MG63 (cell line): Measurements from ENCODE around the gene DOCK11. TPM values are rescaled to one million over a fixed set of nuclear protein-coding genes. Genes with fewer than 3 reads are reported as not detected.

Experiments used
- DNase-seq: peaks from one replicate; pipeline ENCODE4 v3.0.0-alpha.2; 2020
- H3K27me3 ChIP-seq: fragments of 250-450 bp; sonication (Bioruptor Pico); 2 replicates; pipeline ENCODE4 v1.5.1; 2020; ENCODE audit warnings: mild to moderate bottlenecking, moderate library complexity
- H3K36me3 ChIP-seq: fragments of 250-450 bp; sonication (Bioruptor Pico); 2 replicates; pipeline ENCODE4 v1.5.1; 2020; ENCODE audit warnings: mild to moderate bottlenecking, moderate library complexity
- H3K4me3 ChIP-seq: fragments of 250-450 bp; sonication (Bioruptor Pico); 2 replicates; pipeline ENCODE4 v1.5.1; 2020; ENCODE audit warnings: mild to moderate bottlenecking, moderate library complexity
- H3K9me3 ChIP-seq: fragments of 250-450 bp; sonication (Bioruptor Pico); 2 replicates; pipeline ENCODE4 v1.5.1; 2020; ENCODE audit warnings: mild to moderate bottlenecking, moderate library complexity
- total RNA-seq: library from RNA; depleted of rRNA; stranded (reverse); fragments of >200 nt; shearing (Covaris generic); gene quantifications from 2 replicates; pipeline ENCODE4 v1.2.3, GENCODE V29; 2014; ENCODE audit warnings: low replicate concordance

DOCK11 gene
- total RNA-seq, 1 experiment from 2014 or later = 6.4 TPM

DNA sequence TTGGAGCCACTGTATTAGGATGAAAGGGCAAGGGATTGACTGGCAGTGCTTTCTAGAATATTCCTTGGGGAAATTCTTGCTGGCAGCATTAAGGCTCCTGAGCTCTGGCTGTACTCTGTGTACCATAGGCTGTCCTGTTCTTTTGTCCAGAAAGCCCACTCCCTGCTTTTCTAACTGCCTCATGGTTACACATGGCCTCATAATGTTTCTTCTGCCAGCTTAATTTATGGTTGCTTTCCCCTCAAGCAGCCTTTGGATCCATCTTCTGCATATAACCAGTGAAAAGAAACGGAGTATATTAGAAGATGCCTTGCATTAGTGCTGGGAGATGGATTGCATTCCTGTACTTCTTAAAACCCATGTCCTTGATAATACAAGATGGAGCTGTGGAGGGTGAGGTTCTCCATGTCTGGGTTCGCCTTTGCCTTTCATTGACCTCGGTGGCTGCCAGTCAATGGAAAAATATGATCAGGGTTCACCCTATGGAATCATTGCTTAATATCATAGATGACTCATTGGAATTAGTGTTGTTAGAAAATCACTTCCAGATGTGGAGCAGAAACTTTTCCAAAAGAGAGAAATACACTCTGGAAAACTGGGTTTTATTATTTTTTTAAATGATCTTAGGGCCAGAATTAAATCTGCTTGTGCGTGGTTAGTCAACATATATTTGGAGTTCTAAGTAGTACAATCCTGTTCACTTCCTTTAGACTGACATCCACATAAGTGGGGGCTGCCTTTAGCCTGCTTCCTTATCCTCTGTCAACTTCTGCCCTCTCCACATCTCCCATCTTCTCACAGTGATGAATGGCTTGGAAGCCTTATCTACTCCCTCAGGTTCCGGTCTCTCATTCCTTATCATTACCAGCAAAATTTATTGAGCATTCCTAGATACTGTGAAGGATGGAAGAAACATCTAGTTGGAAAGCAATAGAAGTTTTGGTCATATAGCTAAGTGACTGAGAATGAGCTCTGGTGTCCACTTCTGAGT is 24.9 kb downstream of the DOCK11 start:
- peak; percentile 45 for DNase-seq
- no peak overlapping the region for H3K4me3 ChIP-seq

DNA sequence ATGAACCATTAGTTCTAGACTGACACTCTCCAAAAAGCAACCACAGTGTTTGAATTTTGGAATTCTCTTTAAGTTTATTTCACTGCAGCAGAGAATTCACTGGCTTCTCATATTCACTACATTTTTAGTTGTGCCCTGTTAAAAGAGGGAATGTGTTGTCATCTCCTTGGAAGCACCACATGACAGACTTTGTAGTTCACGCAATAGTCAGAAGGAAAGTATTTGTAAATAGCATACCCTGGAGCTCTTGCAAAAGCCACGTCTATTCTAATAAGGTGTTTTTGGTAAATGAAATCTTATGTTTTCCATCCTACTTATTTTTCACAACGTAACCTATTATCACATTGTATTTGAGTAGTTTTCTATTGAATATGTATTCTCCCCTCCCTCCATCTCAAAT is 25.8 kb downstream of the DOCK11 start:
- Histone ChIP-seq H3K9me3 (no peaks in the 10 kb centered on the region), H3K27me3 (no peaks in the 10 kb centered on the region), H3K4me3 (no peak overlapping the region), H3K36me3 (no peaks in the 10 kb centered on the region)
- no peak for DNase-seq

More for the DNA sequence above, 24.9 kb downstream of the DOCK11 start:
- H3K9me3 ChIP-seq = no peaks in the 10 kb centered on the region
- no peaks in the 10 kb centered on the region for H3K27me3 ChIP-seq
- H3K36me3 ChIP-seq = no peaks in the 10 kb centered on the region

DNA sequence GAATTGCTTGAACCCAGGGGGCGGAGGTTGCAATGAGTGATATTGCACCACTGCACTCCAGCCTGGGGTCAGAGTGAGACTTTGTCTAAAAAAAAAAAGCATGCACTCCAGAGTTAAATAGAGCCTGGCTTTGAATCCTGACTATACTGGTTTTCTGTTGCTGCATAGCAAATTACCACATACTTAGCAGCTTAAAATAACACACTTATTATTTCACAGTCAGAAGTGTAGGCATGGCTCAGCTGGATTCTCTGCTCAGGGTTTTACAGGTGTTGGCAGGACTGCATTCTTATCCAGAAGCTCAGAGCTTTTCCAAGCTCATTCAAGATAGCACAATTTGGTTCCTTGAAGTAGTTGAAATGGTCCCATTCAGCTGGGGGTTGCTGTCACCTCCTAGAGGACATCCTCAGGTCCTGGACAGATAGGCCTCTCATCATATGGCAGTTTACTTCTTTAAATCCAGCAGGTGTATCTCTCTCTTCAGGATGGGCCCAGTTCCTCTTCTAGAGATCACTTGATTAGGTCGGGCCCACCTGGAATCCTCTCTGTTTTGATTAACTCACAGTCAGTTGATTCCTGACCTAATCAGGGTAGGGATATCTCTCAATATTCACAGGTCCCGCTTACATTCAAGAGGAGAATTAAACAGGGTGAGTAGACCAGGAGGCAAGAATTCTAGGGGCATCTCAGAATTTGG is 26.8 kb downstream of the DOCK11 start:
- no peaks in the 10 kb centered on the region for H3K9me3 ChIP-seq
- no peak overlapping the region for H3K4me3 ChIP-seq
- no peak for DNase-seq
- H3K36me3 ChIP-seq = no peaks in the 10 kb centered on the region
- no peaks in the 10 kb centered on the region for H3K27me3 ChIP-seq

DNA sequence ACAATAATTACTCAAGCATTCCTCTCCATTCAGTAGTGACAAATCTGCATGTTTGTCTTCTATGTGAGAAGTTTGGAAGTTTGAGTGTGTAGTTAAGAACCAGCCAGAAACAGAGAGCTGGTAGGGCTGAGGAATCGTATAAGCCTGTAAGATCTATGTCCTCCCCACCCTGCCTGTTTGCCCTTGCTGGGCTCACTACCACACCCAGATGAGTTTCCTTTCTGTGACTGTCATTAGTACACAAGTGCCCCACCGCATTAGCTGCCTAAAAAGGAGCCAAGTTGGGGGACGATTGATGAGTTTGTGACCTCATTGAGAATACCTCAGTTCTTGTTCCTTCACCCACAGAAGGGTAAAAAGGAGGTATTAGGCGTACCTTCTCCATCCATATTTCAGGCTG is 28.3 kb downstream of the DOCK11 start:
- no peak overlapping the region for H3K4me3 ChIP-seq
- H3K27me3 ChIP-seq = no peaks in the 10 kb centered on the region
- H3K9me3 ChIP-seq = no peaks in the 10 kb centered on the region
- DNase-seq = no peak
- H3K36me3 ChIP-seq = no peaks in the 10 kb centered on the region

DNA sequence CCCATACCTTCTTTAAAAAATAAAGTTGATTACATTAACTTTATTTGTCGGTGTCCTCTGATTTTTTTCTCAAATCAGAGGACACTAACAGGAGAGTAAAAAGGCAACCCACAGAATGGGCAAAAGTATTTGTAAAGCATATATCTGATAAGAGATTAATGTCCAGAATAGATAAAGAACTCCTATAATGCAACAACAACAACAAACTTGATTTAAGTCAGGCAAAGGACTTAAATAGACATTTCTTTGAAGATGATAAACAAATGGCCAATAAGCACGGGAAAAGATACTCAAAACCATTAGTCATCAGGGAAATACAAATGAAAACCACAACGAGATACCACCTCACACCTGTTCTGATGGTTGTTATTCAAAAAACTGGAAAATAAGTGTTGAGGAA is 28.7 kb downstream of the DOCK11 start:
- no peak for DNase-seq
- no peaks in the 10 kb centered on the region for H3K36me3 ChIP-seq
- no peaks in the 10 kb centered on the region for H3K27me3 ChIP-seq

DNA sequence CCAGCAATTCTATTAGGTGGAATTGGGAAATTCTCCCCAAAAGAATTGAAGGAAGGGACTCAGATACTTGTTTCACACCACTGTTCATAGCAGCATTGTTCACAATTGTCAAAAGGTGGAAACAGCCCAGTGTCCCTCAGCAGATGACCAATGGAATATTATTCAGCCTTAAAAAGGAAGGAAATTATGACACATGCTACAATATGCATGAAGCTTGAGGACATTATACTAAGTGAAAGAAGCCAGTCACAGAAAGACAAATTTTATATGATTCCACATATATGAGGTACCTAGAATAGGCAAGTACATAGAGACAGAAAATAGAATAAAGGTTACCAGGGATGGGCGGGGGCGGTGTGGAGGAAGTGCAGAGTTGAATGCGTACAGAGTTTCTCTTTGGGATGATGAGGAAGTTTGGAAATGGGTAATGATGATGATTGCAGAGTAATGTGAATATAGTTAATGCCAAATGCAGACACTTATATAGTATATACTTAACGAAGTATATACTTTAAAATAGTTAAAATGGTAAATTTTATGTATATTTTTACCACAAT is 29.6 kb downstream of the DOCK11 start:
- Histone ChIP-seq H3K4me3 (no peak overlapping the region), H3K9me3 (no peaks in the 10 kb centered on the region), H3K27me3 (no peaks in the 10 kb centered on the region), H3K36me3 (no peaks in the 10 kb centered on the region)
- no peak for DNase-seq

More for the DNA sequence above, 28.7 kb downstream of the DOCK11 start:
- Histone ChIP-seq H3K9me3 (no peaks in the 10 kb centered on the region), H3K4me3 (no peak overlapping the region)

DNA sequence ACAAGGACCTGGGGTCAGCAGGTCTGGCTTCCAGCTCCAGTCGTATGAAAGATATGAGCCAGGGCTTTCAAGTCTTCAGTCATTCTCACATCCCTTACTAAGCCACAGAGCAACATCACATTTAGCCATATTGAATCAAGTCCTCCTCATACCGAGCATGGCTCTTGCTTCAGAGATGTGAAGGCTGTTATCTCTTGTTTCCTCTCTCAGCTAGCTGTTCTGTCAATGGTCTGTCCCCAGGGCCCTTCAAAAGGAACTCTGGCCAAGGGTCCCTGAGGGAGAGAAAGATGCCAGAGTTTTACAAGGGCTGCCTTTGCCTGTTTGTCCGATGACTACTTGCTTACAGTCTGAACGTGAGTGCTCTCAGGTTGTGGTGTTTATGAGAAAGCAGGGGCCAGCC is 30.5 kb downstream of the DOCK11 start:
- no peaks in the 10 kb centered on the region for H3K27me3 ChIP-seq
- no peak for DNase-seq
- no peaks in the 10 kb centered on the region for H3K9me3 ChIP-seq
- H3K36me3 ChIP-seq = no peaks in the 10 kb centered on the region
- no peak overlapping the region for H3K4me3 ChIP-seq

DNA sequence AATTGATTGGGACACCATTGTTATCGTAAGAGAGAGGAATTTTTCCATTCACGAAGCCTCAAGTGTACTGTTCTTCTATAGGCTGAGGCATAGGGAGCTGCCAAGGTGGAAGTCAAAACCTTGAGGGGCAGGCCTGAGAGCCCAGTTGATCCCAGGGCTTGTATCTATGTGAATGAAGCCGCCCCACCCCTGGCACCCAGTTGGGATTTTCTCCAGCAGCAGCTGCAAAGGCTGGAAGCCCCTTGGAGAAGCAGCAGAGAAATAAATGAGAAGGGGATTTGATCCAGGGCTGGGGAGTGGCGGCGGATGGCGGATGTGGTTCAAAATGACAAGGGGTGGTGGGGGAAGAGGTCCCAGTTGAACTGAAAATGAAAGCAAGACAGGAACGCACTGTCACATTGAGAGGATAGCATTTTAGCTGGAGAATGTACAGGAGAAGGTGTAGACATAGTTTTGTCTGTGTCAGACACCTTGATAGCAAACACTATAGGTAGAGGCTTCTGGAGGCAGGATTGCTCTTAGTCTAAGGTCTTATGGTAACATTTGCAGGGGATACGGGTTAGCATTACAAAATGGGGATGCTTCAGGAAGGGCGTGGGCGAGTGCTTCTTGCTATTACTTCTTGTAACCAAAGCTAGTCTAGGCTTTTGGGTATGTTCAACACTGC is 32.6 kb downstream of the DOCK11 start:
- Histone ChIP-seq H3K4me3 (no peak overlapping the region), H3K36me3 (no peaks in the 10 kb centered on the region), H3K9me3 (no peaks in the 10 kb centered on the region), H3K27me3 (no peaks in the 10 kb centered on the region)
- no peak for DNase-seq

DNA sequence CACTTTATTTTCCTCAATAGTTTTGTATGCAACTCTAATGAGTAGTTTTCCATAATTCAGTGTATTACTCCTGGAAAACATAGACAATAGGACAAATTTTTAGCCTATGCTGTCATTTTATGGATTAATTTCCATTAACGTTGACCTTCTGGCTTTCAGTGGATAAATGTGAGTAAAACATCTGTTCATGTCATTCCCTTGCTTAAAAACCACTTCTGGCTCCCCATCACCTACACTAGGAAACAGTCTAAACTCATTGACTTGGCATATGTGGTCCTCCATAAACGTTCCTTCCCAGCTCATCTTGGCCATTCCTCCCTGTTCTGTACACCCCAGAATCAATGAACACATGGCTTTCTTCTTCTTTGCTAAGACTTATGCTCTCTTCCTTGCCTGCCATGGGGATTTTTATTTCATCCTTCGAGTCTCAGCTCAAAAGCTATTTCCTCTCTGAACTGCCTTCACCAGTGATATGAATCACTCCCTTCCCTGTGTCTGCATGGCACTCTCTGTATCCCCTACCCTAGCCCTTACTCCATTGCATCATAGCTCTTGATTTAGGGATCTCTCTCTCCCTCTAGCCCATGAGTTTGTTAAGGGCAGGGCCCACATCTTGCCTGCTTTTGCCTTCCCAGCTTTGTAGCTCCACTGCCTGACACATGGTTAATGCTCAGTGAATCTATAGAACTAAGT is 34.8 kb downstream of the DOCK11 start:
- H3K36me3 ChIP-seq = no peaks in the 10 kb centered on the region
- no peaks in the 10 kb centered on the region for H3K27me3 ChIP-seq
- H3K9me3 ChIP-seq = no peaks in the 10 kb centered on the region
- H3K4me3 ChIP-seq = no peak overlapping the region
- DNase-seq = no peak

DNA sequence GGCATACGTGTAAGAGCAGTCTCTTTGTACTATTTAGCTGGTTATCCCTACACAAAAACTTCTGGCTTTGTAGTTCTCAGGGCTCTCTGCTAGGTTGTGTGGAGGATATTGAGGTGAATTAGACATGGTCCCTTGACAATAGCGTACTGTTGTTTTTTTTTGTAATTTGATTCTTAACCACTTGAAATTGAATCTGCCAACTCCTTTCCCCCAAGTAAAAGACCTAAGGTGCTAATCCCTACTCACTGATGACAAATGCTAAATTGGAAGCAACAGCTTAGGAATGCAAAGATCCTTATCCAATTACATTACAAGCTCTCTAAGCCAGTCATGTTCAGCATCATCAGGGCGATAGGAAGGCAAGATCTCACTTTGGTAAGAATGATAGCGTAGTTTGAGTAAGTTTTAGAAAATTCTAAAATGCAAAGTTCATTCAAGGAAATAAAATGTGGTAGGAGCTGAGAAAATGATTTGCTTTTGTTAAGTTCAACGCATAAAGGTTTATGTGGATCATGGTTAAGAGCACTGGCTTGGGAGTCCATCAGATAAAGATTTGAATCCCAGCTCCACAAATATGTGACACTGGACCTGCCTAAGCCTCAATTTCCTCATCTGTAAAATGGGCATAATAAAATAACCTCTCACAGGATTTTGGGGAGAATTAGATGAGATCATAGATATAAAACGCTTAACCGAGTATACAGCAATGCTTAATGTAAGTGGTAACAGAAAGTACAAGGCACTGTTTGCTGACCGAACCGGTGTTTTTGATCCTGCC is 39.3 kb downstream of the DOCK11 start:
- H3K4me3 ChIP-seq = no peak overlapping the region
- no peaks in the 10 kb centered on the region for H3K36me3 ChIP-seq
- no peaks in the 10 kb centered on the region for H3K27me3 ChIP-seq
- DNase-seq = no peak
- H3K9me3 ChIP-seq = no peaks in the 10 kb centered on the region

DNA sequence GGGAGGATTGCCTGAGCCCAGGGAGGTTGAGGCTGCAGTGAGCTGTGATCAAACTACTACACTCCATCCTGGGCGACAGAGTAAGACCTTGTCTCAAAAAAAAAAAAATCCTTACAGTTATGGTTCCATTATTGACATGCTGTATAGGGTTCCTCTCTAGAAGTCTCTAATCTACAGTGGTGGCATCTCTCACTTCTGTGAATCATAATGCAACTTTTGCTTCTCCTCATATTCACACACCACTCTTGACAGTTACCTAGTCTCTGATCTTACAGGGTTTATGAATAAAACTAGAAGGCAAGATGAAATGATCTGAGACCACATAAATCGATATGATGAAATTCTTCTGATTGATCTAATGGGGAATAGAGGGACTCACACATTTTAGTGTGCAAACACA is 40.6 kb downstream of the DOCK11 start:
- no peaks in the 10 kb centered on the region for H3K36me3 ChIP-seq
- DNase-seq = no peak
- no peak overlapping the region for H3K4me3 ChIP-seq
- H3K27me3 ChIP-seq = no peaks in the 10 kb centered on the region
- H3K9me3 ChIP-seq = no peaks in the 10 kb centered on the region

DNA sequence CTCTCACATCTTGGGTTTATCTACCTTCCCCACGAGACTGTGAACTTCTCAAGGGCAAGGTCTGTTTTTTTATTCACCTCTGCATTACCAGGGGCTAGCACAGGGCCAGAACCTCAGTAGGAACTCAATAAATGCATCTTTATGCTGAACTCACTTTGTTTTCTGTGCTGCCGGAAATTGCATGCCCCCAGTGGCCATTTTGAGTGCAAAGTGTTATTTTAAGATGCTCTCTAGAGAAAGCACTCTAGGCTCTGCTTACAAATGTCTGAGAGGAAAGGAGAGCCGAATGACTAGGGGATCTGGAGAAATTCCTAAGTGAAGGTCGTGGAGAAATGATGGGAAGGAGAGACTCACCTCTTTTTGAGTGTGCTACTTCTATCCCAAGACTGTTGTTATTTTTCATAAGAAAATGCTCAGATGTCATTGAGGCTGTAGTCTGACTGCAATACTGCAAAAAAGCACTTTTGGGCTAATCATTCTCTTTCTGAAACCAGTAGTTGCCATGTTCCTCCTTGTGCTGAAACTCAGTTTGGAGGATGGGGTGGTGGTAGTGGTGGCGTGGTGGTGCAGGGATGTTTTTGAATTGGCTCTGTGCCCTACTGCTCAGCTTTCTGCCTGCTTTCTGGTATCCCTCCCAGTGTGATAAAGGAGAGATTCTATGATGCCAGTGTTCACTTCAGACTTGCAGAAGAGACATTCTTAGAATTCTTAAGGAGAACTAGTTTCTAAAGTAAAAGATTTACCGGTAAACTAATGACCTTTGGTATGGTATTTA is 41.3 kb downstream of the DOCK11 start:
- H3K36me3 ChIP-seq = no peaks in the 10 kb centered on the region
- no peaks in the 10 kb centered on the region for H3K27me3 ChIP-seq
- no peaks in the 10 kb centered on the region for H3K9me3 ChIP-seq
- H3K4me3 ChIP-seq = no peak overlapping the region
- DNase-seq = no peak

DNA sequence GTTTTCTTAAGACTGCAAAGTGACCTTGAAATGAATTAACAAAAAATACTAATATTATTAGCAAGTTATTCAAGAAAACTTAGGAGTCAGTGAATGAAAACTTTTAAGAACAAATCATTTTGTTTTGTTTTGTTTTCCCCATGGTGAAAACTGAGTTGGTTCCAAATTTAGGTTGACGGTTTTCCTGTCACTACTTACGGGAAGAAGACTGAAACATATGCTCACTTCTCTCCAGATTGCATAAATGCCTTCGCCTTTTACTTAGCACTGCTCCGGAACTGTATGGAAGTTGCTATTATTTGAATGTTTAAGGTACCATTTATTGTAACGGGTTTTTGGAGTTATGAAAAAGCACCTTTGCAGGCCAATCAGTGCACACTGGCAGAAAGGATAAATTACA is 42.8 kb downstream of the DOCK11 start:
- H3K27me3 ChIP-seq = no peaks in the 10 kb centered on the region
- H3K36me3 ChIP-seq = no peaks in the 10 kb centered on the region

DNA sequence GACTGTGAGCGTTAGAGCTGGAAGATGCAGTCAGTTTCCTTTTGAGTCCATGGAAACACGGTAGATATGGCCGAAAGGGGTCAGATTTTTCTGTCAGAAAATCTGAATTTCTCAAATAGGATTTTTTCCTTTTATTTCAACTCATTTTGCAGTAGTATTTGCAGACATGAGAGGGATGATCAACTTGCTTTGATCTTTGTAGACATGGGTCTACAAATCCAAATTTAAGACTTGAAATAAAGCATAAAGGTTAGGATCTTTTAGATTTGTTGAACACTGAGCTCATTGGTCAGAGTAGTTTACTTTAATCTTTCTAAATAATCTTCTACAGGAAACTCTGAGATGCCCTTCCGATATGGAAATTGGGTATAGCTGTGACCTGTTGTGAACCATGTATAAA is 44.7 kb downstream of the DOCK11 start:
- H3K9me3 ChIP-seq = no peaks in the 10 kb centered on the region
- no peaks in the 10 kb centered on the region for H3K36me3 ChIP-seq
- H3K4me3 ChIP-seq = no peak overlapping the region
- H3K27me3 ChIP-seq = no peaks in the 10 kb centered on the region
- DNase-seq = no peak

More for the DNA sequence above, 42.8 kb downstream of the DOCK11 start:
- no peak overlapping the region for H3K4me3 ChIP-seq
- no peaks in the 10 kb centered on the region for H3K9me3 ChIP-seq
- no peak for DNase-seq

DNA sequence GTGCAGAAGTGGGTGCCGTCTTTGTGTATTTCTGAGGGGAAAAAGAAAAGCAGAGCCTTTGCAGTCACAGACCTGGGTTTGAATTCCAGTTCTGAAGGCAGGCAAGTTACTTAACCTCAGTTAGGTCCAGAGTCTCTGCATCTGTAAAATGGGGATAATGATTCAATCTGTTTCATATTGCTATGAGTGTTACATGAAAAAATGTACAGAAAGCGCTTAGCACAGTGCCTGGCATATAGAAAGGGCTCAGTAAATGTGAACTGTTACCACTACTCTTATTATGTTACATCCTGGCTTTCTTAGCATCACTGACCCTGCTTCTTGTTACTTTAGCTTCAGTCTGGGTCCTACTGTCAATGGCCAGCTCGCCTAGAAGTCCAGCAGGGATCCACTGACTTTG is 45.9 kb downstream of the DOCK11 start:
- H3K27me3 ChIP-seq = no peaks in the 10 kb centered on the region
- no peak for DNase-seq
- no peaks in the 10 kb centered on the region for H3K36me3 ChIP-seq
- no peak overlapping the region for H3K4me3 ChIP-seq
- H3K9me3 ChIP-seq = no peaks in the 10 kb centered on the region
